Measurements from ENCODE around the gene FKBP5. TPM values are rescaled to one million over a fixed set of nuclear protein-coding genes. Genes with fewer than 3 reads are reported as not detected.
A peak's percentile ranks its signal among the peaks of the same experiment; 100 is the strongest.
"Not testable (repeated sequence)": the region's sequence is repeated elsewhere in the genome, so short reads cannot be mapped to it uniquely, and the experiment has no call there.

FKBP5 gene
- total RNA-seq, 1 experiment from 2014 or later: 28.3 TPM

DNA sequence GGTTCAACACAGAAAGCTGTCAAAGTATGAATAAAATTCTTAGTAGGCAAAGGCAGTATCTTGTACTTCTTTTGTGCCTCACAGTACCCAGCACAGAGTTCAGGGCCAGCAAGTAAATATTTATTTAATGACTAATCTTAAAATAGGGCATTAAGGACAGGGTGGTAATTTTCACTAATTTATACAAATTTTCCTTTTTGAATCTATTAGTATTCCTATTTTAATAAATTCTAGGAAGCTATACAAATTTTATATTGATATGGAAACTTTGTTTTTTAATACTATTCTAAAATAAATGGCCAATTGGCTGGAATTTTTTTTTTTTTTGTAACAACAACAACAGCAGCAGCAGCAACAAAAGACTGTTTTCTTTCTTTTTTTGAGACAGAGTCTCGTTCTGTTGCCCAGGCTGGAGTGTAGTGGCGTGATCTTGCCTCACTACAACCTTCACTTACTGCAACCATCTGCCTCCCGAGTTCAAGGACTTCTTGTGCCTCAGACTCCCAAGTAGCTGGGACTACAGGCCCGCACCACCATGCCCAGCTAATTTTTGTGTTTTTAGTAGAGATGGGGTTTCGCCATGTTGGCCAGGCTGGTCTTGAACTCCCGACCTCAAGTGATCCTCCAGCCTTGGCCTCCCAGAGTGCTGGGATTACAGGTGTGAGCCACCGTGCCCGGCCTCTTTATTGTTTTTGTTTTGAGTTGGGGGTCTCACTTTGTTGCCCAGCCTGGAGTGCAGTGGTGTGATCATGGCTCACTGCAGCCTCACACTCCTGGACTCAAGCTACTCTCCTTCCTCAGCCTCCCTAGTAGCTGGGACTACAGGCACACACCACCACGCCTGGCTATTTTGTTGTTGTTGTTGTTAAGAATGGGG is 85.2 kb downstream of the FKBP5 start:
- H3K9me3 ChIP-seq (ENCODE audit: low read length): no peaks in the 10 kb centered on the region
- H4K20me1 ChIP-seq (ENCODE audit: insufficient read depth, low read depth, low read length): no peaks in the 10 kb centered on the region
- peaks cover 43% of the 10 kb centered on the region for H3K79me2 ChIP-seq (ENCODE audit: low read length)
- H3K9me2 ChIP-seq (replicated peaks; ENCODE audit: insufficient read depth, low read length): no peaks in the 10 kb centered on the region
- H3K27ac ChIP-seq (ENCODE audit: low read length): no peak overlapping the region
- H3K9ac ChIP-seq (ENCODE audit: low read length): no peak overlapping the region
- H3K4me2 ChIP-seq (ENCODE audit: low read depth, low read length, poor library complexity, severe bottlenecking): no peak overlapping the region
- no peak overlapping the region for H2AFZ ChIP-seq (ENCODE audit: low read length)
- H3K36me3 ChIP-seq (ENCODE audit: insufficient read depth, low read length): no peaks in the 10 kb centered on the region; the same call in 1 of the 2 replicates
- no peak for DNase-seq
- no peaks in the 10 kb centered on the region for H3K27me3 ChIP-seq (ENCODE audit: low read length)
- peaks cover 39% of the 10 kb centered on the region for H3K4me1 ChIP-seq (ENCODE audit: low read length)
- no peak overlapping the region for H3K4me3 ChIP-seq (ENCODE audit: low read length)

DNA sequence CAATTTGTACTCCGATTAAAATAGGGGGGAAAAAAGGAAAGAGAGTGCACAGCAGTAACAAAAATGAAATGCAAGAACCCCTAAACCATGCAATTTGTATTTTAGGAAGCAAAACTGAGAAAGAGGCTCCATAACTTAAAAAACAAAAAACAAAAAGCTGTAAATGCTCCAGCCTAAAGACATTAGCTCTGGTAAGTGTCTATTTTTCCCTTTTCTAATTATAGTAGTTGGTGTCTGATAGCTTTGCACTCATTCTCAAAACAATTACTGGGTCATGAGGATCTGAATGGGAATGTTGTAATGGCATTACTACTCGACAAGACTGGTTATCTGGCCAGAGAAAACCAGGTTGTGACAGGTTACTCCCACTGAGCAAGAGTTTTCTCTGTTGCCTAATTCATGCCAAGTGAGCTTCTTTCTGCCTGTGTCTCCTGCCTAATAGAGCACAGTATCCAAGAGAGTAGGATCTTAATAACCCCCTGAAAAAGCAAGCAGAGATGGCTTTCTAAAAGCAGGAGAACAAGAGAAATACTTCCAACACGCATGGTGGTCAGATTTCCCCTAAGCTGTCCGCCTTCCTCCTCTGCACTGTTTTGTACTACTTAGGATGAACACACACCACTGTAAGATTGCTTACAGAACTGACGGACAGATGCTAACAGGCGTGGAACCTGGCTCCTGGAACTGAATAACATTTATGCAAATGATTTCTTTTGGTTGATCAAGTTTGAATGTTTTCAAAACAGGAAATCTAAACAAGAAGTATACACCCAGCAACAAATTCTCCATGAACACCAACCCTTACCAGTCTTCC is 86.4 kb downstream of the FKBP5 start:
- DNase-seq: no peak
- Histone ChIP-seq H3K4me2 (ENCODE audit: low read depth, low read length, poor library complexity, severe bottlenecking) (peak overlapping the region; percentile 49), H3K27me3 (ENCODE audit: low read length) (no peaks in the 10 kb centered on the region), H3K27ac (ENCODE audit: low read length) (peak overlapping the region; percentile 31), H3K9ac (ENCODE audit: low read length) (peak overlapping the region; percentile 20), H3K9me3 (ENCODE audit: low read length) (no peaks in the 10 kb centered on the region), H3K9me2 (replicated peaks; ENCODE audit: insufficient read depth, low read length) (no peaks in the 10 kb centered on the region), H3K4me1 (ENCODE audit: low read length) (peaks cover 39% of the 10 kb centered on the region), H3K4me3 (ENCODE audit: low read length) (peak overlapping the region; percentile 25; the same call in 1 of the 2 replicates), H3K36me3 (ENCODE audit: insufficient read depth, low read length) (no peaks in the 10 kb centered on the region; the same call in 1 of the 2 replicates), H4K20me1 (ENCODE audit: insufficient read depth, low read depth, low read length) (no peaks in the 10 kb centered on the region), H3K79me2 (ENCODE audit: low read length) (peaks cover 40% of the 10 kb centered on the region), H2AFZ (ENCODE audit: low read length) (no peak overlapping the region)

DNA sequence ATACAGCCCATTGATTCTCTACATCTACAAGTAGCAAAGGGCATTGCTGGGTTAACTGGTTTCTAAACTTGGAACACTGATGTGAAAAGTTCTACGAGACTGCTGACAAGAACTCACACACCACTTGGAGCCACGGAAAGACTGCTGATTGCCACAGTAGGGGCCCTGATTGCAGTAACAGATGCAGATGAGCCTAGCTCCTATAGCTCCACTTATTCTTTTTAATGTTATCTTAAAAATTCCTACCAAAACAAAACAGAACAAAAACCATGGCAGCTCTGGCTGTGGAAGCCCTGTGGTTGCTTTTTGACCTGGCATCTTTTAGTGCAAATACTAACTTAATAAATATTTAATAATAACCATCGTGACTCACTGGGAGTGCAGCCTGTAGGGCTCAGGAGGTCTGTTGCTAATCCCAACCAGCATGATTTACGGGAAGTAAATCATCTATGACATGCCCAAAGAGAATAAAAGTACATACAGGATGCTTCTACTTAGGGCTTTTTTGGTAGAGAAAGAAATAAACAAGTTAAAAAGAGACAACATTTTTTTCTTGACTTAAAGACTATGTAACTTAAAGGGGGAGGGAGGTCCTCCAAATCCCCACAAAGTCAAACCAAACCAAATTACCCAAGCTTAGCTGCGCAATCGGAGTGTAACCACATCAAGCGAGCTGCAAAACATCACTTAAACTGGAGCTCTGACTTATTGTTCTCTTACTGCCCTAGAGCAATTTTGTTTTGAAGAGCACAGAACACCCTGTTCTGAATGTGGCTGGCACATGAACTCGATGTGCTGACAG is 87.2 kb downstream of the FKBP5 start:
- Histone ChIP-seq H3K27ac (ENCODE audit: low read length) (peak overlapping the region; percentile 31), H3K4me3 (ENCODE audit: low read length) (peak overlapping the region; percentile 25; the same call in 1 of the 2 replicates), H3K4me2 (ENCODE audit: low read depth, low read length, poor library complexity, severe bottlenecking) (peak overlapping the region; percentile 49), H4K20me1 (ENCODE audit: insufficient read depth, low read depth, low read length) (no peaks in the 10 kb centered on the region), H3K27me3 (ENCODE audit: low read length) (no peaks in the 10 kb centered on the region), H3K36me3 (ENCODE audit: insufficient read depth, low read length) (no peaks in the 10 kb centered on the region; the same call in 1 of the 2 replicates), H3K9me3 (ENCODE audit: low read length) (no peaks in the 10 kb centered on the region), H2AFZ (ENCODE audit: low read length) (no peak overlapping the region), H3K79me2 (ENCODE audit: low read length) (peaks cover 43% of the 10 kb centered on the region), H3K9me2 (replicated peaks; ENCODE audit: insufficient read depth, low read length) (no peaks in the 10 kb centered on the region), H3K4me1 (ENCODE audit: low read length) (peaks cover 36% of the 10 kb centered on the region), H3K9ac (ENCODE audit: low read length) (peak overlapping the region; percentile 20)
- DNase-seq: no peak

- Histone ChIP-seq H3K4me2 (ENCODE audit: low read depth, low read length, poor library complexity, severe bottlenecking) (no peak overlapping the region), H4K20me1 (ENCODE audit: insufficient read depth, low read depth, low read length) (no peaks in the 10 kb centered on the region), H3K4me3 (ENCODE audit: low read length) (no peak overlapping the region), H3K27ac (ENCODE audit: low read length) (no peak overlapping the region), H3K36me3 (ENCODE audit: insufficient read depth, low read length) (no peaks in the 10 kb centered on the region; the same call in 1 of the 2 replicates), H3K27me3 (ENCODE audit: low read length) (no peaks in the 10 kb centered on the region), H3K79me2 (ENCODE audit: low read length) (peaks cover 40% of the 10 kb centered on the region), H3K9me3 (ENCODE audit: low read length) (no peaks in the 10 kb centered on the region), H3K4me1 (ENCODE audit: low read length) (peaks cover 28% of the 10 kb centered on the region), H3K9me2 (replicated peaks; ENCODE audit: insufficient read depth, low read length) (no peaks in the 10 kb centered on the region), H2AFZ (ENCODE audit: low read length) (no peak overlapping the region), H3K9ac (ENCODE audit: low read length) (no peak overlapping the region)
- DNase-seq: no peak
Observed at GRCh38 chr6:35600659-35601125, 88.0 kb downstream of the FKBP5 start.

DNA sequence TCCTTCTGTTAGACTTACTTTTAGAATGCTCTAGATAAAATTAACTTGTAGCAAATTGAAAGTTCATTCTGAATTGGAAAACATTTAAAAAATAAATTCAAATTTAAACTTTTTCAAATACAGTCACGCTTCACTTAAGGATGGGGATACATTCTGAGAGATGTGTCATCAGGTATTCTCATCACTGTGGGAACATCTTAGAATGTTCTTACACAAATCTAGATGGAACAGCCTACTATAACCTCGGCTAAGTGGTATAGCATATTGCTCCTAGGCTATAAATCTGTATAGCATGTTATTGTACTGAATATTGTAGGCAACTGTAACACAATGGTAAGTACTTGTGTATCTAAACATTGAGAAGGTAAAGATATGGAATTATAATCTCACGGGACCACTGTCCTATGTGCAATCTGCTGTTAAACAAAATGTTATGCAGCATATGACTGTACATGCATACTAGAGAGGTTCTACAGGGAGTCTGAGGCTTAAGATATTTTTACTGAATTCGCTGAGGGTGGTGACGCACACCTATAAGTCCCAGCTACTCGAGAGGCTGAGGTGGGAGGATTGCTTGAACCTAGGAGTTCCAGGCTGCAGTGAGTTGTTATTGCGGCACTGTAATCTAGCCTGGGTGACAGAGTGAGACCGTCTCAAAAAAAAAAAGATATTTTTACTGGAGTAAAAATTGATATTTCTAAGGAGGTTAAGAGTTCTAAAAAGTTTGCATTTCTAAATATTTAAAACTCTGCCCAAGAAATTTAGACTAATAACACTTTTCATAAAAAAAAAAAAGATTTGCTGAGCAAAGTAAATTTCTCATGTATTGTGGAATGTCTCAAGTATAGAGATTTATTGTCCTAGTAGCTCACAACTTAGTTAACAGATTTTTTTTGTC is 88.7 kb downstream of the FKBP5 start:
- H3K9me3 ChIP-seq (ENCODE audit: low read length): no peaks in the 10 kb centered on the region
- no peak overlapping the region for H3K4me3 ChIP-seq (ENCODE audit: low read length)
- no peak overlapping the region for H2AFZ ChIP-seq (ENCODE audit: low read length)
- H3K4me1 ChIP-seq (ENCODE audit: low read length): peaks cover 26% of the 10 kb centered on the region
- DNase-seq: no peak
- no peaks in the 10 kb centered on the region for H3K27me3 ChIP-seq (ENCODE audit: low read length)
- H3K79me2 ChIP-seq (ENCODE audit: low read length): peaks cover 40% of the 10 kb centered on the region
- H3K9ac ChIP-seq (ENCODE audit: low read length): no peak overlapping the region
- no peak overlapping the region for H3K27ac ChIP-seq (ENCODE audit: low read length)
- H3K4me2 ChIP-seq (ENCODE audit: low read depth, low read length, poor library complexity, severe bottlenecking): no peak overlapping the region
- no peaks in the 10 kb centered on the region for H3K36me3 ChIP-seq (ENCODE audit: insufficient read depth, low read length)
- no peaks in the 10 kb centered on the region for H3K9me2 ChIP-seq (replicated peaks; ENCODE audit: insufficient read depth, low read length)
- H4K20me1 ChIP-seq (ENCODE audit: insufficient read depth, low read depth, low read length): no peaks in the 10 kb centered on the region

- H3K36me3 ChIP-seq (ENCODE audit: insufficient read depth, low read length); H3K9ac ChIP-seq (ENCODE audit: low read length); H4K20me1 ChIP-seq (ENCODE audit: insufficient read depth, low read depth, low read length); H3K9me2 ChIP-seq (replicated peaks; ENCODE audit: insufficient read depth, low read length); H3K4me2 ChIP-seq (ENCODE audit: low read depth, low read length, poor library complexity, severe bottlenecking); H3K9me3 ChIP-seq (ENCODE audit: low read length); H2AFZ ChIP-seq (ENCODE audit: low read length); H3K27ac ChIP-seq (ENCODE audit: low read length); H3K4me3 ChIP-seq (ENCODE audit: low read length); H3K27me3 ChIP-seq (ENCODE audit: low read length); DNase-seq: not testable (repeated sequence)
- peaks cover 47% of the 10 kb centered on the region for H3K79me2 ChIP-seq (ENCODE audit: low read length)
- peaks cover 26% of the 10 kb centered on the region for H3K4me1 ChIP-seq (ENCODE audit: low read length)
Observed at GRCh38 chr6:35598621-35599020, 90.1 kb downstream of the FKBP5 start.

Measured in Karpas-422 (cell line).